GM12878 (cell line): Measurements from ENCODE around the gene HIVEP2.

Experiments
- CBFB ChIP-seq: IDR thresholded peaks from 2 replicates; pipeline ENCODE4 v1.6.1; 2016; ENCODE audit warnings: antibody characterized with exemption, low read depth
- CREB1 ChIP-seq: IDR thresholded peaks from 2 replicates; pipeline ENCODE4 v1.6.1; 2012; ENCODE audit warnings: low read depth, mild to moderate bottlenecking, inconsistent platforms
- KLF5 ChIP-seq: fragments of 450-650 bp; IDR thresholded peaks from 2 replicates; pipeline ENCODE4 v1.6.1; 2014; ENCODE audit warnings: mild to moderate bottlenecking; ENCODE audit not compliant: partially characterized antibody
- MTA2 ChIP-seq: fragments of 450-650 bp; IDR thresholded peaks from 2 replicates; pipeline ENCODE4 v1.6.1; 2016; ENCODE audit warnings: low read depth, mild to moderate bottlenecking, moderate library complexity
- POLR2A ChIP-seq: IDR thresholded peaks from 2 replicates; pipeline ENCODE4 v1.6.1; 2011; ENCODE audit warnings: low read depth, mild to moderate bottlenecking, low read length
- POLR2AphosphoS5 ChIP-seq: IDR thresholded peaks from 2 replicates; pipeline ENCODE4 v1.6.1; 2011; ENCODE audit warnings: mild to moderate bottlenecking, low read length, inconsistent platforms
- RAD21 ChIP-seq: IDR thresholded peaks from 2 replicates; pipeline ENCODE4 v1.6.1; 2011; ENCODE audit warnings: mild to moderate bottlenecking, low read depth, low read length, moderate library complexity; ENCODE audit not compliant: insufficient read depth
- TF ChIP-seq, protein P1 (sequence below): fragments of 450-650 bp; IDR thresholded peaks from 2 replicates; pipeline ENCODE4 v1.6.1; 2017; ENCODE audit warnings: low read depth, mild to moderate bottlenecking, moderate library complexity
- TF ChIP-seq, protein P2 (sequence below), 3 experiments: IDR thresholded peaks in 2 of 3; conservative IDR thresholded peaks in 1 of 3; 2 replicates each; pipeline ENCODE4 v1.5.1; 2011; ENCODE audit warnings: low read depth in 3 of 3, low read length in 3 of 3, mild to moderate bottlenecking in 3 of 3, control low read depth in 2 of 3, moderate library complexity in 2 of 3, inconsistent platforms in 1 of 3, mixed read lengths in 1 of 3; ENCODE audit not compliant: control insufficient read depth in 2 of 3, insufficient read depth in 1 of 3; ENCODE audit errors: extremely low read depth in 1 of 3

DNA sequence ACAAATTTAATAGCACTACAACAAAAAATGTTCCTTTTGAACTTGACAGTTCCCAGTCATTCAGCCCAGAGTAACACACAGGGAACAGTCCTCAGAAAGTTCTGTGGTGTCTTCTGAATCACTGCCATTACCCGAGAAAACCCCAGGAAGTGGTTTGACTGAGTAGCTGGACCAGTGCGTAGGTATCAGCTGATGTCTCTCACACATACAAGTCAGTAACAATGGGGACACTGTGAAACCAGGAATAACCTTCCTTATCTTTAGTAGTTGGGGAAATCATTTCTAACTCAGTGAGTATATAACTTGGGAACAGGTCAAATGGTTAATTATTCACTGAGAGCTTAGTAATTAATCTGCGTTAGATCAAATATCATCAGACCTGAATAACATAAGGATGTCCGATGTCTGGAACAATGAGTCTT, 73.1 kb downstream of the HIVEP2 start:
- peak; percentile 56; the same call in 1 of the 2 replicates for TF ChIP-seq CBFB
- no peak for TF ChIP-seq POLR2A
- TF ChIP-seq, protein P1, sequence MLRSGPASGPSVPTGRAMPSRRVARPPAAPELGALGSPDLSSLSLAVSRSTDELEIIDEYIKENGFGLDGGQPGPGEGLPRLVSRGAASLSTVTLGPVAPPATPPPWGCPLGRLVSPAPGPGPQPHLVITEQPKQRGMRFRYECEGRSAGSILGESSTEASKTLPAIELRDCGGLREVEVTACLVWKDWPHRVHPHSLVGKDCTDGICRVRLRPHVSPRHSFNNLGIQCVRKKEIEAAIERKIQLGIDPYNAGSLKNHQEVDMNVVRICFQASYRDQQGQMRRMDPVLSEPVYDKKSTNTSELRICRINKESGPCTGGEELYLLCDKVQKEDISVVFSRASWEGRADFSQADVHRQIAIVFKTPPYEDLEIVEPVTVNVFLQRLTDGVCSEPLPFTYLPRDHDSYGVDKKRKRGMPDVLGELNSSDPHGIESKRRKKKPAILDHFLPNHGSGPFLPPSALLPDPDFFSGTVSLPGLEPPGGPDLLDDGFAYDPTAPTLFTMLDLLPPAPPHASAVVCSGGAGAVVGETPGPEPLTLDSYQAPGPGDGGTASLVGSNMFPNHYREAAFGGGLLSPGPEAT: peak; percentile 96
- no peak for TF ChIP-seq POLR2AphosphoS5
- TF ChIP-seq, protein P2, sequence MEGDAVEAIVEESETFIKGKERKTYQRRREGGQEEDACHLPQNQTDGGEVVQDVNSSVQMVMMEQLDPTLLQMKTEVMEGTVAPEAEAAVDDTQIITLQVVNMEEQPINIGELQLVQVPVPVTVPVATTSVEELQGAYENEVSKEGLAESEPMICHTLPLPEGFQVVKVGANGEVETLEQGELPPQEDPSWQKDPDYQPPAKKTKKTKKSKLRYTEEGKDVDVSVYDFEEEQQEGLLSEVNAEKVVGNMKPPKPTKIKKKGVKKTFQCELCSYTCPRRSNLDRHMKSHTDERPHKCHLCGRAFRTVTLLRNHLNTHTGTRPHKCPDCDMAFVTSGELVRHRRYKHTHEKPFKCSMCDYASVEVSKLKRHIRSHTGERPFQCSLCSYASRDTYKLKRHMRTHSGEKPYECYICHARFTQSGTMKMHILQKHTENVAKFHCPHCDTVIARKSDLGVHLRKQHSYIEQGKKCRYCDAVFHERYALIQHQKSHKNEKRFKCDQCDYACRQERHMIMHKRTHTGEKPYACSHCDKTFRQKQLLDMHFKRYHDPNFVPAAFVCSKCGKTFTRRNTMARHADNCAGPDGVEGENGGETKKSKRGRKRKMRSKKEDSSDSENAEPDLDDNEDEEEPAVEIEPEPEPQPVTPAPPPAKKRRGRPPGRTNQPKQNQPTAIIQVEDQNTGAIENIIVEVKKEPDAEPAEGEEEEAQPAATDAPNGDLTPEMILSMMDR (IDR thresholded peaks at IDR 0.05 in 2 of 3, conservative IDR thresholded peaks at IDR 0.05 in 1 of 3; ENCODE audit: control insufficient read depth in 2 of 3, extremely low read depth in 1 of 3, insufficient read depth in 1 of 3, low read depth in 3 of 3, low read length in 3 of 3): no peak
- no peak; the same call in 1 of the 2 replicates for TF ChIP-seq RAD21
- TF ChIP-seq CREB1: peak; percentile 63
- no peak for TF ChIP-seq KLF5
- TF ChIP-seq MTA2: peak; percentile 88
